Panc1 (cell line): ENCODE measurements around the gene TMEM150A.
"Not testable (repeated sequence)": the region's sequence is repeated elsewhere in the genome, so short reads cannot be mapped to it uniquely, and the experiment has no call there.

Experiments used
- POLR2AphosphoS5 ChIP-seq: IDR thresholded peaks from 2 replicates; pipeline ENCODE4 v1.6.1; 2012; ENCODE audit warnings: mild to moderate bottlenecking, low read depth, low read length, moderate library complexity
- SIN3A ChIP-seq: IDR thresholded peaks from 2 replicates; pipeline ENCODE4 v1.6.1; 2012; ENCODE audit warnings: low read depth, mild to moderate bottlenecking, low read length, moderate library complexity, borderline replicate concordance; ENCODE audit not compliant: insufficient read depth
- TF ChIP-seq, protein P1 (sequence below): fragments of 450-650 bp; IDR thresholded peaks from 2 replicates; pipeline ENCODE4 v1.5.1; 2017; ENCODE audit warnings: mild to moderate bottlenecking

DNA sequence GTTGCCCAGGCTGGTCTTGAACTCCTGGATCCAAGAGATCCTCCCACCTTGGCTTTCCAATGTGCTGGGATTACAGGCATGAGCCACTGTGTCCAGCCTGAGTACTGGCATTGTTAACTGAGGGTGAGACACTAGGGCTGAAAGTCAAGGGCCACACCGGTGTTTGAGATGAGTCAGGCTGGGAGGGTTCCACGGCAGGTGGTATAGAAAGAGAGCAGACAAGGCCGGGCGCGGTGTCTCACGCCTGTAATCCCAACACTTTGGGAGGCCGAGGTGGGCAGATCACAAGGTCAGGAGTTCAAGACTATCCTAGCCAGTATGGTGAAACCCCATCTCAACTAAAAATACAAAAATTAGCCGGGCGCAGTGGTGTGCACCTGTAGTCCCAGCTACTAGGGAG is 10.2 kb downstream of the TMEM150A start:
- TF ChIP-seq, protein P1, sequence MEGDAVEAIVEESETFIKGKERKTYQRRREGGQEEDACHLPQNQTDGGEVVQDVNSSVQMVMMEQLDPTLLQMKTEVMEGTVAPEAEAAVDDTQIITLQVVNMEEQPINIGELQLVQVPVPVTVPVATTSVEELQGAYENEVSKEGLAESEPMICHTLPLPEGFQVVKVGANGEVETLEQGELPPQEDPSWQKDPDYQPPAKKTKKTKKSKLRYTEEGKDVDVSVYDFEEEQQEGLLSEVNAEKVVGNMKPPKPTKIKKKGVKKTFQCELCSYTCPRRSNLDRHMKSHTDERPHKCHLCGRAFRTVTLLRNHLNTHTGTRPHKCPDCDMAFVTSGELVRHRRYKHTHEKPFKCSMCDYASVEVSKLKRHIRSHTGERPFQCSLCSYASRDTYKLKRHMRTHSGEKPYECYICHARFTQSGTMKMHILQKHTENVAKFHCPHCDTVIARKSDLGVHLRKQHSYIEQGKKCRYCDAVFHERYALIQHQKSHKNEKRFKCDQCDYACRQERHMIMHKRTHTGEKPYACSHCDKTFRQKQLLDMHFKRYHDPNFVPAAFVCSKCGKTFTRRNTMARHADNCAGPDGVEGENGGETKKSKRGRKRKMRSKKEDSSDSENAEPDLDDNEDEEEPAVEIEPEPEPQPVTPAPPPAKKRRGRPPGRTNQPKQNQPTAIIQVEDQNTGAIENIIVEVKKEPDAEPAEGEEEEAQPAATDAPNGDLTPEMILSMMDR = not testable (repeated sequence)
- not testable (repeated sequence) for TF ChIP-seq POLR2AphosphoS5, SIN3A
